ENCODE measurements around the gene FILIP1L. TPM values are rescaled to one million over a fixed set of nuclear protein-coding genes. Genes with fewer than 3 reads are reported as not detected.

FILIP1L gene
- total and polyA plus RNA-seq, 2 of the 13 experiments (the other 11 are each of a cell fraction or from before 2014, with no cell fraction given), result 8.1 to 187 TPM

- TF ChIP-seq DRAP1 (CRISPR knock-in tag; IDR thresholded peaks at IDR 0.05) (peak; percentile 8), ZNF446 (CRISPR knock-in tag; IDR thresholded peaks at IDR 0.05) (no peak), ZBTB1 (CRISPR knock-in tag; IDR thresholded peaks at IDR 0.05; ENCODE audit: borderline replicate concordance) (no peak), ZNF143 (CRISPR knock-in tag; IDR thresholded peaks at IDR 0.05) (no peak), KDM5B (CRISPR knock-in tag; IDR thresholded peaks at IDR 0.05; ENCODE audit: borderline replicate concordance) (no peak), ZNF224 (CRISPR knock-in tag; IDR thresholded peaks at IDR 0.05) (no peak), CC2D1A (CRISPR knock-in tag; IDR thresholded peaks at IDR 0.05) (no peak), ZNF597 (CRISPR knock-in tag; IDR thresholded peaks at IDR 0.05) (no peak), ZBTB25 (CRISPR knock-in tag; IDR thresholded peaks at IDR 0.05) (no peak), ZNF619 (CRISPR knock-in tag; IDR thresholded peaks at IDR 0.05) (no peak), ZBTB20 (CRISPR knock-in tag; IDR thresholded peaks at IDR 0.05; ENCODE audit: borderline replicate concordance, low read depth) (no peak), ZNF253 (CRISPR knock-in tag; IDR thresholded peaks at IDR 0.05; ENCODE audit: borderline replicate concordance) (no peak), CBX5 (CRISPR knock-in tag; IDR thresholded peaks at IDR 0.05; ENCODE audit: borderline replicate concordance) (no peak), ZNF318 (CRISPR knock-in tag; IDR thresholded peaks at IDR 0.05) (no peak), REL (CRISPR knock-in tag; conservative IDR thresholded peaks at IDR 0.05) (no peak), ZNF639 (CRISPR knock-in tag; conservative IDR thresholded peaks at IDR 0.05) (no peak), ZNF547 (CRISPR knock-in tag; IDR thresholded peaks at IDR 0.05) (no peak)
Observed at GRCh38 chr3:100075851-100076730, 38.2 kb downstream of the FILIP1L start (continued).

Measured in HepG2 (cell line).